Smooth muscle cell (in vitro differentiated cells): Measurements from ENCODE around the gene SLC22A14. TPM values are rescaled to one million over a fixed set of nuclear protein-coding genes. Genes with fewer than 3 reads are reported as not detected.

Source experiments
- DNase-seq: peaks from one replicate; lab custom pipeline; 2025; ENCODE audit not compliant: unreplicated experiment; lab: John Stamatoyannopoulos, UW
- H2AFZ ChIP-seq: fragments of 200-600 bp; sonication (generic); 2 replicates; pipeline ENCODE4 v1.6.0; 2016; ENCODE audit warnings: antibody characterized with exemption, low read depth, mild to moderate bottlenecking
- H3F3A ChIP-seq: fragments of 200-600 bp; sonication (generic); 2 replicates; pipeline ENCODE4 v1.6.0; 2017; ENCODE audit warnings: antibody characterized with exemption, low read depth
- H3K27ac ChIP-seq: fragments of 200-600 bp; sonication (generic); 2 replicates; pipeline ENCODE4 v1.5.1; 2016; ENCODE audit warnings: low read depth, mild to moderate bottlenecking
- H3K27me3 ChIP-seq: fragments of 200-600 bp; sonication (generic); 2 replicates; pipeline ENCODE4 v1.6.1; 2016; ENCODE audit warnings: low read depth, mild to moderate bottlenecking
- H3K36me3 ChIP-seq: fragments of 200-600 bp; sonication (generic); 2 replicates; pipeline ENCODE4 v1.5.1; 2016; ENCODE audit warnings: low read depth
- H3K4me1 ChIP-seq: fragments of 200-600 bp; sonication (generic); 2 replicates; pipeline ENCODE4 v1.5.1; 2016; ENCODE audit warnings: low read depth
- H3K4me2 ChIP-seq: fragments of 200-600 bp; sonication (generic); 2 replicates; pipeline ENCODE4 v1.6.0; 2016; ENCODE audit warnings: mild to moderate bottlenecking
- H3K4me3 ChIP-seq: fragments of 200-600 bp; sonication (generic); 2 replicates; pipeline ENCODE4 v1.5.1; 2016; ENCODE audit warnings: mild to moderate bottlenecking
- H3K79me2 ChIP-seq: fragments of 200-600 bp; sonication (generic); 2 replicates; pipeline ENCODE4 v1.6.0; 2016; ENCODE audit warnings: low read depth, mild to moderate bottlenecking
- H3K9ac ChIP-seq: fragments of 200-600 bp; sonication (generic); 2 replicates; pipeline ENCODE4 v1.6.0; 2016; ENCODE audit warnings: low read depth
- H3K9me3 ChIP-seq: fragments of 200-600 bp; sonication (generic); replicated peaks from 2 replicates; pipeline ENCODE4 v1.5.1; 2016; ENCODE audit warnings: low read depth
- H4K20me1 ChIP-seq: fragments of 200-600 bp; sonication (generic); 2 replicates; pipeline ENCODE4 v1.6.0; 2016; ENCODE audit warnings: low read depth
- WGBS: methylation state at CpG from one replicate; pipeline ENCODE4 v1.1.7; 2016; ENCODE audit warnings: low lambda C conversion rate; 5-methylcytosine and 5-hydroxymethylcytosine counted together
- polyA plus RNA-seq: library from polyadenylated mRNA; unstranded; fragments of >200 nt; fragmentation: Nextera tagmentation; extraction: Ambion mirVana; gene quantifications from 2 replicates; pipeline ENCODE4 v1.2.1, GENCODE V29; 2016
- total RNA-seq: library from RNA; depleted of rRNA; stranded (reverse); fragments of >200 nt; gene quantifications from 2 replicates; pipeline ENCODE4 v1.2.3, GENCODE V29; 2014
- TF ChIP-seq, protein P1 (sequence below): fragments of 200-600 bp; sonication (generic); IDR thresholded peaks from 2 replicates; pipeline ENCODE4 v1.5.1; 2017; ENCODE audit warnings: borderline replicate concordance, mild to moderate bottlenecking, antibody characterized with exemption; ENCODE audit not compliant: insufficient read depth, poor library complexity, severe bottlenecking

SLC22A14 gene
- total and polyA plus RNA-seq, 2 experiments from 2014 or later: 0.09 to 0.66 TPM

DNA sequence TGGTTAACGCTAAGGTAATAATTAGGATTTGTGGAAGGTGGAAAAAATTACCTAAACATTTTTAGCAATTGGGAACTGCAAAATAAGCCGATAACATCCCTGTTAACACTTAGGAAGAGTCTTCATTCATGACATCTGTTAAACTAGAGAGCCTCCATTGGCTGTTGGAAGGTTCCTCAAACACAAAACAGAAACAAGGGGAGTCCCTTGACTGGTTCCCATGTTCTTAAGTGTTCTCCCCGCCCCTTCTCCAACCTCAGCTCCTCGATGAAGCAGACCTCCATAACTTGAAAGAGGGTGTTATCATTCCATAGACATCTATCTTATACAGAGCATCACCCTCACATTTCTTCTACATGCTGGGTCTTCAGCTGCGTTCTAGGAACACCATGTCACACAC, 14.0 kb upstream of the SLC22A14 start:
- no peak overlapping the region for H3K9ac ChIP-seq
- H3F3A ChIP-seq: no peaks in the 10 kb centered on the region
- 83% methylated on average over 5 of the region's 5 CpGs for WGBS
- no peak overlapping the region for H3K4me3 ChIP-seq
- H3K36me3 ChIP-seq: no peaks in the 10 kb centered on the region
- H2AFZ ChIP-seq: no peak overlapping the region
- TF ChIP-seq, protein P1, sequence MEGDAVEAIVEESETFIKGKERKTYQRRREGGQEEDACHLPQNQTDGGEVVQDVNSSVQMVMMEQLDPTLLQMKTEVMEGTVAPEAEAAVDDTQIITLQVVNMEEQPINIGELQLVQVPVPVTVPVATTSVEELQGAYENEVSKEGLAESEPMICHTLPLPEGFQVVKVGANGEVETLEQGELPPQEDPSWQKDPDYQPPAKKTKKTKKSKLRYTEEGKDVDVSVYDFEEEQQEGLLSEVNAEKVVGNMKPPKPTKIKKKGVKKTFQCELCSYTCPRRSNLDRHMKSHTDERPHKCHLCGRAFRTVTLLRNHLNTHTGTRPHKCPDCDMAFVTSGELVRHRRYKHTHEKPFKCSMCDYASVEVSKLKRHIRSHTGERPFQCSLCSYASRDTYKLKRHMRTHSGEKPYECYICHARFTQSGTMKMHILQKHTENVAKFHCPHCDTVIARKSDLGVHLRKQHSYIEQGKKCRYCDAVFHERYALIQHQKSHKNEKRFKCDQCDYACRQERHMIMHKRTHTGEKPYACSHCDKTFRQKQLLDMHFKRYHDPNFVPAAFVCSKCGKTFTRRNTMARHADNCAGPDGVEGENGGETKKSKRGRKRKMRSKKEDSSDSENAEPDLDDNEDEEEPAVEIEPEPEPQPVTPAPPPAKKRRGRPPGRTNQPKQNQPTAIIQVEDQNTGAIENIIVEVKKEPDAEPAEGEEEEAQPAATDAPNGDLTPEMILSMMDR: no peak
- H3K4me1 ChIP-seq: no peaks in the 10 kb centered on the region
- H3K79me2 ChIP-seq: no peaks in the 10 kb centered on the region
- DNase-seq: no peak
- no peaks in the 10 kb centered on the region for H3K27me3 ChIP-seq
- no peak overlapping the region for H3K27ac ChIP-seq
- H4K20me1 ChIP-seq: no peaks in the 10 kb centered on the region
- H3K9me3 ChIP-seq: no peaks in the 10 kb centered on the region
- H3K4me2 ChIP-seq: no peak overlapping the region

DNA sequence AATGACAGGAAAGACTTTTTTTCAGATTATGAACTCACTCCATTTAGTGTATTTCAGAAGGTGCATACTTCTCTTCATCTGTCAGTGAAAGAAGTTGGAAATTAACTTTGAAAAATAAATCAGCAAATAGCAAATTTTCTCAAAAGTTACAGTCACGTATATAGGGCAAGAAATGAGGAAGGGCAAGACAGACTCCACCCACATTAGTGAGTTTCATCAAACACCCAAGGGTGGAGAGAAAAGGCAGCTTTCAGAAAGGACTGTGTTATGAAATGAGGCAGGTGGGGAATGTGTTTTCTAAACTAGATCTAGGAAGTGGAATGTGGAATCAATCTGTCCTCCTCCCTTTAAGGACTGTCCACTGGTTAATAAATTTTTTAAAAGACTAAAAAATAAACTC, 13.6 kb upstream of the SLC22A14 start:
- TF ChIP-seq, protein P1: no peak
- H3K36me3 ChIP-seq: no peaks in the 10 kb centered on the region
- WGBS: 94% methylated on average over 1 of the region's 1 CpG

DNA sequence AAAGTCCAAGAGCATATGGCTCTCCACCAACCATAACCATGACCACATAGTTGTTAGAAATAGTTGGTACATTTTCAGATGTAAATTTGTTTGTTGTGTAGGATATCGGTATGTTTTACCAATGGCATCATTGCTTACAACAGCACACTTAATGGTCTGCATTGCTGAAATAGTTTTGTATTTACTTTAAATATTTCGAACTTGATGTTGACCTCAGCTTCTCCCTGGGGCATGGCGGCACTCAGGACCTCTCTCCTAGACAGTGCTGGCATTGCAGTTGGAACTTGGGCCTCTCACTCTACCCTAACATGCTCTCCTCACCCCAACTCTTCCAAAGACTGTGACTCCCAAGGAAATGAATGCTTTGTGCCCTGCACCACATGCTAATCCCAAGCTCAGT, 11.5 kb upstream of the SLC22A14 start:
- no peaks in the 10 kb centered on the region for H3K36me3 ChIP-seq
- H3K9me3 ChIP-seq: no peaks in the 10 kb centered on the region
- no peak for DNase-seq
- no peaks in the 10 kb centered on the region for H3F3A ChIP-seq
- no peaks in the 10 kb centered on the region for H3K4me1 ChIP-seq
- H2AFZ ChIP-seq: no peak overlapping the region
- TF ChIP-seq, protein P1: no peak
- H3K27ac ChIP-seq: no peak overlapping the region
- H3K9ac ChIP-seq: no peak overlapping the region
- 79% methylated on average over 3 of the region's 3 CpGs for WGBS
- H3K79me2 ChIP-seq: no peaks in the 10 kb centered on the region
- H4K20me1 ChIP-seq: no peaks in the 10 kb centered on the region
- no peak overlapping the region for H3K4me3 ChIP-seq
- H3K4me2 ChIP-seq: no peak overlapping the region
- H3K27me3 ChIP-seq: no peaks in the 10 kb centered on the region

More for the DNA sequence above, 13.6 kb upstream of the SLC22A14 start:
- no peak overlapping the region for H3K27ac ChIP-seq
- no peak overlapping the region for H3K4me2 ChIP-seq
- no peak overlapping the region for H3K4me3 ChIP-seq
- DNase-seq: no peak
- H3K79me2 ChIP-seq: no peaks in the 10 kb centered on the region
- H3K9ac ChIP-seq: no peak overlapping the region
- no peaks in the 10 kb centered on the region for H3F3A ChIP-seq
- no peaks in the 10 kb centered on the region for H3K27me3 ChIP-seq
- no peaks in the 10 kb centered on the region for H4K20me1 ChIP-seq
- no peak overlapping the region for H2AFZ ChIP-seq
- H3K9me3 ChIP-seq: no peaks in the 10 kb centered on the region
- H3K4me1 ChIP-seq: no peaks in the 10 kb centered on the region

DNA sequence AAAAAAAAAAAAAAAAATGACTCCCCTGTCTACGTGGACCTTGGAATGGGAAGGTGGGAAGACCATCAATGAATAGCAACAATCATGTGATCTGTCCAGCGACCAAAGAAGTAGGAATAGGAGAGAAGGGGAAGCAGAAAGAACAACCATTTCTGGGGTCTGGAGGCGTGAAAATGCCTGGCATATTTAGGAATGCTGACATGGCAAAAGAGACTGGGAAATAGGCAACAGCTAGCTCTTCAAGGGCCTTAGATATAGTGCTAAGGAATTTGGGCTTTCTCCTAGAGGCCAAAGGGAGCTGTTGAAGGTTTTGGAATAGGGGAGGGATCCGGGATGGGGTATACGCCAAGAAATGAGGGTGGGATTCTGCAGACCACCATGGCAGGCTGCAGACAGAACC, 10.5 kb upstream of the SLC22A14 start:
- WGBS: 91% methylated on average over 5 of the region's 5 CpGs
- no peak overlapping the region for H2AFZ ChIP-seq
- H3K9ac ChIP-seq: no peak overlapping the region
- H3K27ac ChIP-seq: no peak overlapping the region
- no peak overlapping the region for H3K4me3 ChIP-seq
- no peaks in the 10 kb centered on the region for H4K20me1 ChIP-seq
- no peak overlapping the region for H3K4me2 ChIP-seq
- H3K4me1 ChIP-seq: no peaks in the 10 kb centered on the region
- no peaks in the 10 kb centered on the region for H3K27me3 ChIP-seq
- no peaks in the 10 kb centered on the region for H3K36me3 ChIP-seq
- no peaks in the 10 kb centered on the region for H3K9me3 ChIP-seq
- no peaks in the 10 kb centered on the region for H3F3A ChIP-seq
- TF ChIP-seq, protein P1: no peak
- DNase-seq: no peak
- H3K79me2 ChIP-seq: no peaks in the 10 kb centered on the region
